Activated CD4-positive, CD25-positive, alpha-beta regulatory T cell treated with anti-CD3 and anti-CD28 coated beads, Interleukin-2, amount 50 U/mL, for 72 hours (primary cell): Measurements from ENCODE around the gene PCED1B.
A peak's percentile ranks its signal among the peaks of the same experiment; 100 is the strongest.

Experiments used
- DNase-seq: peaks from one replicate; pipeline ENCODE4 v3.0.0; 2021

Gene PCED1B

DNA sequence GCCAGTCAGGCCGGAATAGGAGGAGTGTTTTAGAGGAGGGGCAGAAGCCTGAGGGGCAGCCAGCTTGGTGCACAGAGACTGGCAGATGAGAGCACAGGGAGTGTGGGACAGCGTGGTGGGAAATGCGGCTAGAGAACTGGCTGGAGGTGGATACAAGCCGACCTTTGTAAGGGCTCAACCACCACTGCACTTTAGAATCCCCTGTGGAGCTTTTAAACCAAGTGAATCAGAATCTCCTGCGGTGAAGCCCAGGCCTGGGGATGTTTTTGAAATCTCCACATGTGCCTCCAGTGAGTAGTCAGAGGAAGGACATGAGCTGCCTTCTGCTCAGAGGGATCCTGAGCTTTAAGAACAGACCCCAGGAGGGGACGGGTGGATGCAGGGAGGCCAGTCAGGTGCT is 10.9 kb upstream of the PCED1B start:
- DNase-seq, result no peak

DNA sequence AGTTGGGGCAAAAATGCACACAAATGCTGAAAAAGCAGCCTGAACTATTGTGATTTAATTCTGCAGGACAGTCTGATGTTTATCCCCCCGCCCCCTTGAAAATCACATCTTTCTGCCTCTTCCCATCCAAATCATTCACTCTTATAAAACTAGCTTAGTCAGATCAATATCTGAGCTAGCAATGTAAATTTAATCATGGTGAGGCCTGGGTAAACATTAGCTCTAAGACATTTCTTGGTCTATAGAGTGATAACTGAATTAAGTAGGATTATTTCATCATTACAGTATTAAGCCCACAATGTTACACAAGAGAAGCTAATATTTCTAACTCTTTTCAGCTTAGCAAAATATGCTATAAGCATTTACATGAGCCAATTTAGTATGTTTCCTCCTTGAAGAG is 9.1 kb upstream of the PCED1B start:
- DNase-seq, result no peak

DNA sequence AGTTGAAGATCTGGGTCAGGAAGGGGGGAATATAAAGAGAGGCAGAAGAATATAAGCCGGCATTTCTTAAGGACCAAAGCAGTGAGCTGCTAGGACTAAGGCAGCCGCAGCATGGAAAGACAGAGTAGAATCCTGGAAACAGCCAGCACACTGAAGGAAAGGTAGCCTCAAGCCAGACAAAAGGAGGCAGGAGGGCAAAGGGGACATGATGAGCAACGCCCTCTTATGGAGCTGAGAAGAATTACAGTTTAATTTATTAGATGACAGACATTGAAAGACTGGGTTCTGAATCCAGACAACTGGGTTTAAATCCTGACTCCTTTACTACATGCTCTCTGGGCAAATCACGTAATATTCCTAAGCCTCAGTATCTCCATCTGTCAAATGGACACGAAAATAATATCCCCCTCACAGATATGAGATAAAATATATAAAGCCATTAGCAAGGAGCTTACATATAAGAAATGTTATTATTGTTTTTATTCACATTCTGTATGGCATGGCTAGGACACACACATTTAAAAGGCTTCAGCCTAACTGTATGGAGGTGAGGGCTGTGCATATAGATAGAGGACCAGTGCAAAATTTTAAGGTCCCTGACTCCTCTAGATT is 8.1 kb upstream of the PCED1B start:
- DNase-seq, result no peak

DNA sequence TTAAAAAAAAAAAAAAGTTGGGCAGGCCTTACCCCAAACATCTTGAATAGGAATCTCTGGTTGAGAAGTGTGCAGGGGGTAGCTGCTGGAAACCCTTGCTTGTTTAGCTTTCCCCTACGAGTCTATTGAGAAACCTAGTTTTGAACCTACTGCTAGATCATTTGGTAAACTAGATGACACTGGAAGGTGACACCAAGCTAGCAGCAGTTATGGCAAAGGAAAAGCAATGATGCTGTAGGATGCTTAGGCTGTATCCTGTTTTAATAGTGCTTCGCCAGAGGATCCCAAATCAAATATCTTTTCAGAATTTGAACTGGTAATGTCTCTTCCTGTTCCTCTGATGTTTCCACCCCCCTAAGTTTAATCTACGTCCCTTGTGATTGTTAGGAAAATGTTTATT is 5.5 kb upstream of the PCED1B start:
- DNase-seq, result no peak

DNA sequence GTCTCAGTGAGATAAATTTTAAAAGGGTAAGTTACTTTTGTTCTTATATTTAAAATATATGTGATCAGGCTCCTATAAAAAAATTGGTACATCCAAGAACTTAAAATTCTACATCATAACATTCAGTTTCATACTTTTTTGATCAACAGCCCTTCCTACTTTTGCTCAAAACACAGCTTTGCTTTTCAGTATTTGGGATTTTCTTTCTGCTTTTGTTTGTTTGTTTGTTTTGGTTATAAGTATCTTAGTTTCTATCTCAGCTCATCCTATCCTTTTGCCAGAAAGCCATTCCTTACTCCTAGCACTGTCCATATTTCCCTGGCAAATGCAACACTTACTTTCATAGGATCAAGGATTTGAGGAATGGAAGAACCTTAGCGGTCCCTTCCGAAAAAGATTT is 4.7 kb upstream of the PCED1B start:
- no peak for DNase-seq

DNA sequence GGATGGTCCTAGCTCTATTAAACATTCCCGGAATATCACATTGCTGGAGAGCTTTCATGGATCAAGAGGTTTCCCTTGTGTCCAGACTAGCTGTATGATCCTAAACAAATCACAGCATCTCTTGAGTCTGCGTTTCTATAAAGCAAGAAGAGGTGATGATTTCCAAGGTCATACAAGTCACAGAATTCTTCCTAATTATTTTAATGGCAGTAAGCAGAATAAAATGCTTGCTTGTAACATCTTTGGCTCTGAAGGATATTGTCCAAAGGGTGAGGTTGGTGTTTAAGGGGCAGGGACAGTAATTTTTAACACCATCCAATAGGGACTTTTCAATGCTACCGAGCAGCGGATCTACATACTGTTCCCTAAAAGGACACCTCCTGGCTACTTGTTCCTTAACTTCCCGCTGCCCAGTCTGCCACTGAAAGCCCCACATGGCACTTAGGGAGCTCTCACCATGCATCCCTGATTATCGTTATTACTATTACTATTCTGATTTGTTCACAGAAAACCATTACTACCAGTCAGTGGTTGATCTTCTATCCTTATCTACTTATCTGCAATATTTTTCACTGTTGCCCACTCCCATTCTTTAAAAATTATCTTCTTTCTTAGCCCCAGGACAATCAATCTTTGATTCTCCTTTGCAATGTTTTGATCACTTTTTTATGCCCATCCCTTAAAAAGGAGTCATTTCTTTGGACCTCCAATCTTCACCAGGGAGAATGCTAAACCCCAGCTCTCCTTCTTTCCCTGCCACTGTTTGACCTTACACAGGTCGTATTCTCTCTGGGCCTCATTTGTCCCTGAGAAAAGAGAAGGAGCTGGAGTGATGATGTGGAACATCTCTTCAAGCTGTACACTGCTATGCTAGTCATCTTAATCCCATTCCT is 4.0 kb upstream of the PCED1B start:
- no peak for DNase-seq

DNA sequence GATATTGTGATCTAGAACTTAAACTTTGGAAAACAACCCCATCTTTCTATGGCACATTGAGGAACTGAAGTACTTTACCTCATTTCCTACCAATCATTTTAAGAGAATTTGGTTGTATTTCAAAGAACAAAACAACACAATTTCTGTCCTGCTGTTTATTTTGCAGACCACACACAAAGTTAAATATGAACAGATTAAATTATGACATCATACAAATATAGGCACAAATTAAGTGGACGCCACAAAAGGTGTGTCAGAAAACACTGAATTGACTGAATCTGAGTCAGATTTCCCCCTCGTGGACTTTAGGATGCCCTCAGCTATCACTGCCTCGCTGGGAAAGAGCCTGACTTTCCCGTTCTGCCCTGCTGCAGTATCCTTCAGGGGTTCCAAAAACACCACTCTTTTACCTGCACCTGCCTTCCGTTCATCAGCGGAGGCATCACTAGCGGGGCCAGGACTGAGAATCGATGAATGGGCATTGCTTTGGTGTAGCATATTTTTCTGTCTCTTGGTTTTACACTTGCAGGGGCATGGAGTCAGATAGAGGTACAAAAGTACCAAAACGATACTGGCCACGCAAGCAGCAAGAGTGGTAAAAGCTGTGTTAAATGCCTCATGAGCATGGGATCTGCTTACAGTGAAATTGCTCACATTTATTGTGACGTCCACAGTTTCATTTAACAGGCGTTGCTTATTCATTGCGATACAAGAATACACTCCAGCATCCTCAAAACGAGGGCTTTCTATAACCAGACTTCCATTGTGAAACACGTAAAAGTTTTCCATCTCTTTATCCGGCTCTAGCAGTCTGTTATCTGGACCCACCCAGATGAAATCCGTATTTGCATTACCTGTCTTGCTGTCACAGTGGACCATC is 2.0 kb upstream of the PCED1B start:
- DNase-seq, result no peak

DNA sequence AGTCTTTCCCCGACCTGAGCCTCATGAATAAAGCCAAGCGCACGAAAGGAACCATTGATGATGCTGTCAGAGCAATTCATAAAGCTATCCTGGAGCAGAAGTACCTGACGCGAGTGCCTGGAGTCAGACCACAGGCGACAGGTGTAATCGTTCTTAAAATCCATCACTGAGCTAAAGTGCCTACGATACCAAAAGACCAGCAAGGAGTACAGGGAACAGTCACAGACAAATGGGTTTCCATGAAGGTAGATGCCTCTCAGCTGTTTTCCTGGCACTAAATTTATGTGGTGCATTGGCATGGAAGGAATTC is 1.4 kb upstream of the PCED1B start:
- DNase-seq, result no peak

DNA sequence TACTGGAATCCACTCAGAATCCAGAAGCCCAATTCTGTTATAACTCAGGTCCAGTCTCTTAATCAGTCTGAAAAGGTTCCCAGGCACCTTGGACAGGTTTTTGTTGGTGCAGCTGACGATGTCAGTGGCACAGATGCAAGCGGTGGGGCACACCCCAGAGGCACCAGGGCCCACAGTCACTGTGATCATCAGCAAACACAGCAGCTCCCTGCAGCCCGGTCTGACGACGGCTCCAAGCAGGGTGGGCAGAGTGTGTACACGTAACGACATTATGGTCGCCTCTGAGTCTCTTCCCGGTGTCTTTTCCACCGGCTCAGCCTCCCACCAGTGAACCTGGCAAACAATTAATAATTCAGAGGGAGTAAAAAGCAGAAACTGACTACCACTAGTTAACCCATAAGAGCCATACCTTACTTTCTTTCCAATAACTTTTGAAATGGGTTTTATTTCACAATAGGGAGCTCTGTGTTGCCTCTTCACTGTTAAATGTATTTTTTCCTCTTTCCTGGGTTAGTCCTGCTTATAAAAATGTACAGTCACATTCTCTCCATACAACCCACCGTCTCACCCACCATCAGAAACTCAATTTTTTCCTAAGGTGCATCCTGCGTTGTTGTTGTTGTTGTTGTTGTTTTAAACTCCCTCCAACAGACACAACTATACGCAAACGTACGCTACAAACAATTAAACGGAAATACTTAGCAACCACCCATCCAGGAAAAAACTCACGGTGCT is 521 bp upstream of the PCED1B start:
- no peak for DNase-seq

DNA sequence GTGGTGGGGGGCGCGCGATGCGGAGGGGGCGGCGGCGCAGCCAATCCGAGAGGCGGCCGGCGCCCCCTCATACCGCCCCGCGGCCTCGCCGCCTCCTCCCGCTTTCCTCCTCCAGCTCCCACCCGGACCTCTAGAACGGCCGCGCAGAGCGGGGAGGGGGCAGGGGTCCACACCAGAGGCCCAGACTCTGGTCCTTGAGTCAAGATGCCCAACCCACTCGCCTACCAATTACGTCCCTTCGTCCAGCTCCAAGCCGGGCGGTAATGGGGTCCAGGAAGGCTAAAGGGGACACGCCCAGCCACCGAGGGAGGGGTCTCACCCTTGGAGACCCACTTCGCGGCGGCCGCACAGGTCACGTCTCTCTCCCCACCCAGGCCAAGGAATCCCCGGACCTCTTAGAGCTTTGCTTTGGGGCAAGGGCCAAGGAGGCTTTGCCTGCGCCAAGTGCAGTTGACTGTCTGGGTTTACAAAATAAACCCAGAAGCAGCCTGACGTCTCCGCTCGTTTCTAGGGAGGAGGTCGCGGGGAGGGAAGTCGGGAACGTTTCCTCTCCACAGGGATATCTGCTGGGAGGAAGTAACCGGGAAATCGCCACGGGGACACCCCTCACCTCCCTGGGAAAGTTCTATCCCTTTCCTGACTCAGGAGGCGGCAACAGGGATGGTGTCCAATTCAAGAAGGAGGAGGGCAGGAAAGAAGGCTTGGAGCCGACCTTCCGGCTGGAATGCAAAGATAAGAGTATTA is 732 bp downstream of the PCED1B start:
- peak; percentile 51 for DNase-seq

DNA sequence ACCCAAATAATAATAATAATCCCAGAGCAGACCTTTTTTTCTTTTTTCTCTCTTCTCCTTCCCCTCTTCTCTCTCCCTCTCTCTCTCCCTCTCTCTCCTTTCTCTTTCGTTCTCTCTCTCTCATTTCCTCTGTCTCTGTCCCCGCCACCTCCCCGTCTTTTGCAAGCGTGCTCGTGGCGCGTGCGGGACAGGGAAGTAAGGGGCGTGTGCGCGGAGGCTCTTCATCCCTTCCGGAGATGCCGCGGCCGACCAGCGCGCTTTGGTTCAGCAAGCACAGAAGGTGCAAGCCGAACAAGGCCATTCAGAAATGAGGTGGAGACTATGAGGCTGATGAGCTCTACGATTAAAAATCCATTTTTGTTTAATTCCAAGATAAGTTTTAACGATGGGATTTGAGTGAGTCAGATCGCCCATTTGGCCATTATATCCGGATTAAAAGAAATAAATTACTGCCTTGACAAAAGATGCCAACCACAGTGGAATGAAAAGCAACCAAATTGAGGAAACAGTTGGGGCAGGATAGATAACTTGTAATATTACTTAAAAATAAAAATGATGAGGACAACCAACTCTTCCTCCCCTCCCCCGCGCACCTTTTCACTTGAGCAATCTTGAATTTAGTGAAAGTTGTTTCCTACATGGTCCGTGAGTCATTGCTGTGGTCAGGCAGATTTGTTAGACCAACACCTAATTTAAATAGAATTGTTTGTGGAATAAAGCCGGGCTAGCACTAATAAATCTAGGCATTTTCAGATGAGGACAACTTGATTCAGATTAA is 1.5 kb downstream of the PCED1B start:
- peak; percentile 47 for DNase-seq

DNA sequence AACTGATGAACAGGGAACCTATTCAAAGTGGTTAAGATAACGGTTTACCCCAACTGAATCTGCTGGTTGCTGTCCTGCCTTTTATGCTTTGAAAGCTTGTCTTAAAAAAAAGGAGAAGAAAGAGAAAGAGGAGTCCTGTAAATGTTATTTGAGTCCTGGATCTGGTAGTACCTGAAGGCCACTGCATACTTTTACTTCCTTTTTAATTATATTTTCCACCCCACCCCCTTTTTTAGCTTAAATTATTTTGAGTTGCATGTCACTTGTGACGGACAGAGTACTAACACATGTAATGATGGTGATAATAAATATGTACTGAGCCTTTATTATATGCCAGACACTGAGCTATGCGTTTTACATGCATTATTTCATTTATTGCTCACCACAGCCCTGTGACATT is 2.9 kb downstream of the PCED1B start:
- DNase-seq, result no peak

DNA sequence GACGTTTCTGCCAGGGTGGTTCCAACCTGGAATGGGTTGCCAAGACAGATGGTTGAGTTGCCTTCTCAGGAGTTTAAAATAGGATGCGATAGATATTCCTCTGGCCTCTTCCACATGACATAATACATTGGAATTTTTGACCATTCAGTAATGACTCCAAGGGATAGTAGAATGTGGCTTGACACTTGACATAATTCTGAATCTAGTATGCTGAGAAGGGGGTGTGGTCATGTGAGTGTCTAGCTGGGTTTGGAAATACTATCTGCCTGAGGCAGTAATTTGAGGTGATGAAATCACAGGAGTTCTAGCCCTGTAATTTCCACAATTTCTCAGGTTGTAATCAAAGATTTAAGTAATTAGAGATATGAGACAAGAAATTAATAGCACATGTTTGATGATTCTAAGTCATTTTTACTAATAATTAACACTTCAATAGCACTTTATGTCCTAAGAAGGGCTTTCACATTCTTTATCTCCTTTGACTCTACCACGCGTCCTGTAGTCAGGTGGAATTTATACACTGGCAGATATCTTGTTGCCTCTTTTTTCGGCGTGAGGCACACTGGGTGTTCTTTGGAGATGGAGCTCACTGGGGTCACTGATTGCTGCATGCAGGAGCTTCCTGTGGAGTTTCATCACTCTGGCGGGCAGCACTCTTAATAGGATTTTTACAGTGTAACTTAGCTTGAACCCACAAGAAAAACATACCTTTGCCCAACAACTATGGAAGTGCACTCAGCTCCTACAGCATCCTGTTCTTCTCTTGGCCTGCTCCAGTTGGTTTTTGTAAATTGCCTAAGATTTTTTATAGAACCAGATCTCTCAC is 3.6 kb downstream of the PCED1B start:
- no peak for DNase-seq

DNA sequence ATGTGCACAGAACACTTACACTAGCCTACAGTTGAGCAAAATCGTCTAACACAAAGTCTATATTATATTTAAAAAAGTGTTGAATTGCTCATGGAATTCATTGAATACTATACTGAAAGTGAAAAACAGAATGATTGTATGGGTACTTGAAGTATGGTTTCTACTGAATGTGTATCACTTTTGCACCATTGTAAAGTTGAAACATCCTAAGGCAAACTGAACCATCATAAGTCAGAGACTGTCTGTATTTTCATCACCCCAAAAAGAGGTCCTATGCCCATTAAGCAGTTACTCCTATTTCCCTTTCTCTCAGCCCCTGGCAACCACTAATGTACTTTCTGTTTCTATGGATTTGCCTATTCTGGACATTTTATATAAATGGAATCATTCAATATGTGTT is 4.8 kb downstream of the PCED1B start:
- DNase-seq, result no peak

DNA sequence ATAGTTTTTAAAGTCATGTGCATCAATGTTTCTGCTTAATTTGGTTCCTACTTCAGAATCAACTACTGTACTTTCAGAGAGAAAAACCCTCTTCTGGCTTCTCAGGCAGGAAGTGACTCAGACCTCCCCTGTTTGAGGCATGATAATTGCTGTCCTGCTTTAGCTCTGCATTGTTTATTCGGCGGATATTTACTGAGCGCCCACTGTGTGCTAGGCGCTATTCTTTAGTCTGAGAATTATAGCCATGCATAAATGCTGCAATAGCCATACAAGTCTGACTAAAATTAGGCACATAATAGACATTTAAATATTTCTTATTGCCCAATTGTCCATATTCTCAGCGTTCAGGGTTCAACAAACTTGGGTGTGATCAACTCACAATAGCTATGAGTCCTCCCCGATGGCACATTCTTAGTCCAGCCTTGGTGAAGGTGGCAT is 6.4 kb downstream of the PCED1B start:
- DNase-seq, result no peak

DNA sequence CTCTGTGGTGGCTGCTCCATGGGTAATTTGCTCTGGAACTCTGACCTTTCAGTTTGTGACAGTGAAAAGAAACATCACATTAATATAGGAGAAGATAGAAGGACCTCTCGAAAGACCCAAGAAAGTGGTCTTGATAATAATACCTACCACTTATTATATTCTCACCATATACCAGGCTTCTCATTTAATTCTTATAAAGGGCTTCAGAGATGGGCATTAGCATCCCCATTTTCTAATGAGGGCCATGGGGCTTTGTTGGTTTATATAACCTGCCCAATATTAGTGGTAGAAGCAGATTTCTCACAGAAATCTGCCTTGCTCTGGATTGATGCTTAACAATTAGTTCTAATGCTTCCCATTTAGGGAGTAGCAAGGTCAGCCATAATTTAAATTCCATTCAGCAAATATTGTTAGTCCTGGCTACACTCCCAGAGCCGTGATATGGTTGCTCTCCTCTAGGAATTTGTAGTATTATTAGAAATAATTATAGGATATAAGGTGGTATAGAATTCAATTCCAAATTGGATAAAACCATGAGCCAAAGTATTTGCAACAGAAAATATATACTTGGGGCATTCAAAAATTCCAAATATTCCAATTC is 7.8 kb downstream of the PCED1B start:
- no peak for DNase-seq

DNA sequence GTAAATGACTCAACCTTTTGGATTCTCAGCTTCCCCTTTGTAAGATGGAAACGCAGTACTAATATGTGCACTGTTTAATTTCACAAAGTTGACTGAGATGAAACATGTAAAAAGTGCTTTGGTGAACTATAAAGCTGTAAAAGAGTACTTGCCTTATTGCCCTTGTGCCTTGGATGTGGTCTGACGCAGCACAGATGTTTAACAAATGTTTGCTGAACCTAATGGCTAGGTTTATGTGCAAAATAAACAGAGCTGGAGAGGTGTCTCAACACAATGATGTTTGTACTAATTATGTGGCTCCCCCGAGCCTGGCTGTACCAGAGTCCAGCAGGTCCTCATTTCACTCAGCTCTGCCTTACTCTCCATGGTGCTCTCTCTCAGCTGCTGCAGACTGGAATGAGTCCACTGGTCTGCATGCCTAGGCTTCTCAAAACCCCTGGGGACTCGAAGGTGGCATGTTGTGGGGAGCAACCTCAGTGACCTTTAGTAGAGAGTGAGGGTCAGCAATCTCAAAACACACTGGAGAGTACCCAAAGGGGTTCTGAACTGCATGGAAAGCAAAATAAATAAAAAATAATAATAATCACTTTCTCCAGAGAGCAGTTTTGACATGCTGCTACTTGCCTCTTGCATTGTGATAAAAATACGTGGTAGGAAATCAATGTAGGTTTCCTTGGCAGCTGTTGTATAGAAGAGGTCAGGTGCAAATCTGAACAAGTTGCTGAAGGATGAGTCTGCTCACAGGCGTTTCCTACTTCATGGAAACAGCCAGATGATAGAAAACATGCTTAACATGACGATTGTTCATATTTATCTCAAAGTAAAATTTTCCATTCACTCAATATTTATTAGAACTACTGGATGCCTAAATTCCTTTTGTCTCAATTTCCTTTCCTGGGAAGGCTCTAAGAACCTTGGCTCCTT is 8.9 kb downstream of the PCED1B start:
- no peak for DNase-seq

DNA sequence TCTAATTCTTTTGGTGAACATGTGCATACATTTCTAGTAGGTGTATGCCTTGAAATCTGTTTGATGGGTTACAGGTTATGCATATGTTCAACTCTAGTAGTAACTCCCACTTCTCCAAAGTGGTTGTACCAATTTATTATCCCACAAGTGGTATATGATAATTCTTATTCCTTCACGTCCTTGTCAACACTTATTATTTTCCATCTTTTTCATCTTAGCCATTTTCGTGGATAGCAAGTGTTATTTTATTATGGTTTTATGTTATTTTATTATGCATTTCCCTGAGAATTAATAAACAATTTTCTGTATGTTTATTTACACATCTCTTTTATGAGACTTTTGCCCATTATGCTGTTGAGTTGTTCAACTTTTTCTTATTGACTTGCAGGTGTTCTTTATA is 11.6 kb downstream of the PCED1B start:
- DNase-seq, result no peak

DNA sequence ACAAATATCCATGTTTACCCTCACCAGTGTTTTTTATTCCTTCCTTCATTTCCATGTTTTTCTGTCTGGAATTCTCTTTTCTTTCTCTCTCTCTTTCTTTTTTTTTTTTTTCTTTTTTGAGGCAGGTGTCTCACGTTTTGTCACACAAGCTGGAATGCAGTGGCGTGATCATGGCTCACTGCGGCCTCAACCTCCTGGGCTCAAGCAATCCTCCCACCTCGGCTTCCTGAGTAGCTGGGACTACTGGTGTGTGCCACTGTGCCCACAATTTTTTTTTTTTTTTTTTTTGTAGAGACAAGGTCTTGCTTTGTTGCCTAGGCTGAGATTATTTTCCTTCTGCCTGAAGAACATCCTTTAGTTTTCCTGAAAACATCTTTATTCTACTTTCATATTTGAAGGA is 15.4 kb downstream of the PCED1B start:
- no peak for DNase-seq
